GM23338 (cell line): ENCODE results near the gene CCDC188.

Experiments used
- CREB1 ChIP-seq: fragments of 250-450 bp; sonication (Bioruptor Pico); IDR thresholded peaks from 2 replicates; pipeline ENCODE4 v1.5.0; 2020; ENCODE audit warnings: low read depth, mild to moderate bottlenecking, moderate library complexity
- EZH2 ChIP-seq: fragments of 200-600 bp; sonication (generic); IDR thresholded peaks from one replicate; pipeline ENCODE4 v1.8.0; 2017; ENCODE audit warnings: antibody characterized with exemption, mild to moderate bottlenecking, low read depth; ENCODE audit not compliant: unreplicated experiment
- EZH2phosphoT487 ChIP-seq: fragments of 200-600 bp; sonication (generic); IDR thresholded peaks from one replicate; pipeline ENCODE4 v1.8.1; 2018; ENCODE audit warnings: antibody characterized with exemption; ENCODE audit not compliant: unreplicated experiment
- JUNB ChIP-seq: IDR thresholded peaks from one replicate; pipeline ENCODE4 v1.6.1; 2016; ENCODE audit warnings: antibody characterized with exemption; ENCODE audit not compliant: unreplicated experiment
- NANOG ChIP-seq: IDR thresholded peaks from 2 replicates; pipeline ENCODE4 v1.6.1; 2016; ENCODE audit warnings: antibody characterized with exemption, borderline replicate concordance
- POLR2AphosphoS5 ChIP-seq: IDR thresholded peaks from 2 replicates; pipeline ENCODE4 v1.6.1; 2016; ENCODE audit warnings: antibody characterized with exemption, low read depth
- STAT1 ChIP-seq: IDR thresholded peaks from one replicate; pipeline ENCODE4 v1.6.1; 2016; ENCODE audit warnings: antibody characterized with exemption; ENCODE audit not compliant: unreplicated experiment
- ZNF331 ChIP-seq: fragments of 250-450 bp; sonication (Bioruptor Pico); IDR thresholded peaks from 2 replicates; pipeline ENCODE4 v1.5.0; 2020; ENCODE audit warnings: low read depth, mild to moderate bottlenecking, moderate library complexity
- TF ChIP-seq, protein P1 (sequence below), 2 experiments: fragments of 200-600 bp in 1 of 2; sonication (generic) in 1 of 2; conservative IDR thresholded peaks; 2 replicates each; pipeline versions ENCODE4 v1.5.1 to v1.6.1; 2016 to 2017; ENCODE audit warnings: antibody characterized with exemption in 2 of 2, low read depth in 2 of 2, mild to moderate bottlenecking in 2 of 2, moderate library complexity in 1 of 2
- TF ChIP-seq, protein P2 (sequence below): IDR thresholded peaks from one replicate; pipeline ENCODE4 v1.6.1; 2018; ENCODE audit warnings: antibody characterized with exemption; ENCODE audit not compliant: unreplicated experiment
- TF ChIP-seq, protein P3 (sequence below): IDR thresholded peaks from 2 replicates; pipeline ENCODE4 v1.6.1; 2016; ENCODE audit warnings: antibody characterized with exemption

DNA sequence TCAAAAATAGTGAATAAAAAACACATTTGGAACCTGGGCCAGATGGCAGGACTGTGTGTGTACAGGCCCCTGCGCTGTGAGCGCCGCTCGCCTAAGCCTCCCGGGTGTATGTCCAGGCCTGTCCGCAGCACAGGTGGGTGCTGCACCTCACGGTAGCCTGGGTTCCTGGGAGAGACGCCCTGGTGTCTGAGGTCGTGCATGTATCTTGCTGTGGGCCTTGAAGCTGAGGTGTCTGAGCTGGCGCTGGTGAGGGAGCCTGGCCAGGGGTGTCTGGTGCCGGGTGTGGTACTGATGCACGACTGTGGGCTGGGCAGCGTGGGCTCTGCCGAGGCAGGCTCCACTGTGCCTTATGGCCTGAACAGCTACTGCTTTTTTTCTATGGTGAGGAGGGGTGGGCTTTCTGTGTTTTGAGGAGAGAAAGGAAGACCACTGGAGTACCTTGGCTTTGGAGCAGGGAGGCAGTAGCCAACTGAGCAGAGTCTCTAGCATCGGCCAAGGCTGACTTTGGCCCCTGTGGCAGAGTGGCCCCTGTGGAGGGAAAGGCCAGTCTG is 23.5 kb downstream of the CCDC188 start:
- TF ChIP-seq, protein P1, sequence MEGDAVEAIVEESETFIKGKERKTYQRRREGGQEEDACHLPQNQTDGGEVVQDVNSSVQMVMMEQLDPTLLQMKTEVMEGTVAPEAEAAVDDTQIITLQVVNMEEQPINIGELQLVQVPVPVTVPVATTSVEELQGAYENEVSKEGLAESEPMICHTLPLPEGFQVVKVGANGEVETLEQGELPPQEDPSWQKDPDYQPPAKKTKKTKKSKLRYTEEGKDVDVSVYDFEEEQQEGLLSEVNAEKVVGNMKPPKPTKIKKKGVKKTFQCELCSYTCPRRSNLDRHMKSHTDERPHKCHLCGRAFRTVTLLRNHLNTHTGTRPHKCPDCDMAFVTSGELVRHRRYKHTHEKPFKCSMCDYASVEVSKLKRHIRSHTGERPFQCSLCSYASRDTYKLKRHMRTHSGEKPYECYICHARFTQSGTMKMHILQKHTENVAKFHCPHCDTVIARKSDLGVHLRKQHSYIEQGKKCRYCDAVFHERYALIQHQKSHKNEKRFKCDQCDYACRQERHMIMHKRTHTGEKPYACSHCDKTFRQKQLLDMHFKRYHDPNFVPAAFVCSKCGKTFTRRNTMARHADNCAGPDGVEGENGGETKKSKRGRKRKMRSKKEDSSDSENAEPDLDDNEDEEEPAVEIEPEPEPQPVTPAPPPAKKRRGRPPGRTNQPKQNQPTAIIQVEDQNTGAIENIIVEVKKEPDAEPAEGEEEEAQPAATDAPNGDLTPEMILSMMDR (conservative IDR thresholded peaks at IDR 0.05; ENCODE audit: low read depth in 2 of 2), result no peak
- TF ChIP-seq EZH2 (no peak), POLR2AphosphoS5 (no peak; the same call in 1 of the 2 replicates), CREB1 (CRISPR knock-in tag) (no peak), EZH2phosphoT487 (no peak), ZNF331 (CRISPR knock-in tag) (no peak), JUNB (no peak), NANOG (no peak), STAT1 (no peak)
- TF ChIP-seq, protein P2, sequence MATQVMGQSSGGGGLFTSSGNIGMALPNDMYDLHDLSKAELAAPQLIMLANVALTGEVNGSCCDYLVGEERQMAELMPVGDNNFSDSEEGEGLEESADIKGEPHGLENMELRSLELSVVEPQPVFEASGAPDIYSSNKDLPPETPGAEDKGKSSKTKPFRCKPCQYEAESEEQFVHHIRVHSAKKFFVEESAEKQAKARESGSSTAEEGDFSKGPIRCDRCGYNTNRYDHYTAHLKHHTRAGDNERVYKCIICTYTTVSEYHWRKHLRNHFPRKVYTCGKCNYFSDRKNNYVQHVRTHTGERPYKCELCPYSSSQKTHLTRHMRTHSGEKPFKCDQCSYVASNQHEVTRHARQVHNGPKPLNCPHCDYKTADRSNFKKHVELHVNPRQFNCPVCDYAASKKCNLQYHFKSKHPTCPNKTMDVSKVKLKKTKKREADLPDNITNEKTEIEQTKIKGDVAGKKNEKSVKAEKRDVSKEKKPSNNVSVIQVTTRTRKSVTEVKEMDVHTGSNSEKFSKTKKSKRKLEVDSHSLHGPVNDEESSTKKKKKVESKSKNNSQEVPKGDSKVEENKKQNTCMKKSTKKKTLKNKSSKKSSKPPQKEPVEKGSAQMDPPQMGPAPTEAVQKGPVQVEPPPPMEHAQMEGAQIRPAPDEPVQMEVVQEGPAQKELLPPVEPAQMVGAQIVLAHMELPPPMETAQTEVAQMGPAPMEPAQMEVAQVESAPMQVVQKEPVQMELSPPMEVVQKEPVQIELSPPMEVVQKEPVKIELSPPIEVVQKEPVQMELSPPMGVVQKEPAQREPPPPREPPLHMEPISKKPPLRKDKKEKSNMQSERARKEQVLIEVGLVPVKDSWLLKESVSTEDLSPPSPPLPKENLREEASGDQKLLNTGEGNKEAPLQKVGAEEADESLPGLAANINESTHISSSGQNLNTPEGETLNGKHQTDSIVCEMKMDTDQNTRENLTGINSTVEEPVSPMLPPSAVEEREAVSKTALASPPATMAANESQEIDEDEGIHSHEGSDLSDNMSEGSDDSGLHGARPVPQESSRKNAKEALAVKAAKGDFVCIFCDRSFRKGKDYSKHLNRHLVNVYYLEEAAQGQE, result no peak
- TF ChIP-seq, protein P3, sequence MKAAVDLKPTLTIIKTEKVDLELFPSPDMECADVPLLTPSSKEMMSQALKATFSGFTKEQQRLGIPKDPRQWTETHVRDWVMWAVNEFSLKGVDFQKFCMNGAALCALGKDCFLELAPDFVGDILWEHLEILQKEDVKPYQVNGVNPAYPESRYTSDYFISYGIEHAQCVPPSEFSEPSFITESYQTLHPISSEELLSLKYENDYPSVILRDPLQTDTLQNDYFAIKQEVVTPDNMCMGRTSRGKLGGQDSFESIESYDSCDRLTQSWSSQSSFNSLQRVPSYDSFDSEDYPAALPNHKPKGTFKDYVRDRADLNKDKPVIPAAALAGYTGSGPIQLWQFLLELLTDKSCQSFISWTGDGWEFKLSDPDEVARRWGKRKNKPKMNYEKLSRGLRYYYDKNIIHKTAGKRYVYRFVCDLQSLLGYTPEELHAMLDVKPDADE, result no peak
